ENCODE data around the gene SLC8B1. TPM values are rescaled to one million over a fixed set of nuclear protein-coding genes. Genes with fewer than 3 reads are reported as not detected.

SLC8B1 gene
- total RNA-seq, 1 donor from 2014 or later: 26.6 TPM

DNA sequence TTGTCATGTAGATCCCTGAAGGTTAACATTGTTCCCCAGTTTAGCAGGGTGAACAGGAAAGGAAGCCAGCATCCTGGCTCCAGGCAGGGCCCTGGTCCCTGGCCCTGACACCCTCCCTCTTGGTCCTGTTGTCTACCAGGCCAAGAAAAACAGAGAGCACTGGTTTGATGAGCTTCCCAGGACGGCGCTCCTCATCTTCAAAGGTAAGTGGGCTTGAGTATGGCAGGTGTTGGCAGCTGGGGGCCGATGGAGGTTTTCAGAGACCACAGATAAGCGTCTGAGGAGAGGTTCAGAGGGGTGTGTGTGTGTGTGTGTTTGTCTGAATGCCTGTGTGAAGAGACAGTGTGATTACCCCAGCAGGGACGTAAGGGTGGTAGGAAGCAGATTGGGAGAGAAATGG, 56.3 kb downstream of the SLC8B1 start:
- TF ChIP-seq, protein P1, sequence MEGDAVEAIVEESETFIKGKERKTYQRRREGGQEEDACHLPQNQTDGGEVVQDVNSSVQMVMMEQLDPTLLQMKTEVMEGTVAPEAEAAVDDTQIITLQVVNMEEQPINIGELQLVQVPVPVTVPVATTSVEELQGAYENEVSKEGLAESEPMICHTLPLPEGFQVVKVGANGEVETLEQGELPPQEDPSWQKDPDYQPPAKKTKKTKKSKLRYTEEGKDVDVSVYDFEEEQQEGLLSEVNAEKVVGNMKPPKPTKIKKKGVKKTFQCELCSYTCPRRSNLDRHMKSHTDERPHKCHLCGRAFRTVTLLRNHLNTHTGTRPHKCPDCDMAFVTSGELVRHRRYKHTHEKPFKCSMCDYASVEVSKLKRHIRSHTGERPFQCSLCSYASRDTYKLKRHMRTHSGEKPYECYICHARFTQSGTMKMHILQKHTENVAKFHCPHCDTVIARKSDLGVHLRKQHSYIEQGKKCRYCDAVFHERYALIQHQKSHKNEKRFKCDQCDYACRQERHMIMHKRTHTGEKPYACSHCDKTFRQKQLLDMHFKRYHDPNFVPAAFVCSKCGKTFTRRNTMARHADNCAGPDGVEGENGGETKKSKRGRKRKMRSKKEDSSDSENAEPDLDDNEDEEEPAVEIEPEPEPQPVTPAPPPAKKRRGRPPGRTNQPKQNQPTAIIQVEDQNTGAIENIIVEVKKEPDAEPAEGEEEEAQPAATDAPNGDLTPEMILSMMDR (conservative IDR thresholded peaks at IDR 0.05; ENCODE audit: low read depth, low read length): no peak
- DNase-seq (ENCODE audit: low read depth): no peak
- no peak overlapping the region for H3K4me3 ChIP-seq (ENCODE audit: low read depth, low read length)

DNA sequence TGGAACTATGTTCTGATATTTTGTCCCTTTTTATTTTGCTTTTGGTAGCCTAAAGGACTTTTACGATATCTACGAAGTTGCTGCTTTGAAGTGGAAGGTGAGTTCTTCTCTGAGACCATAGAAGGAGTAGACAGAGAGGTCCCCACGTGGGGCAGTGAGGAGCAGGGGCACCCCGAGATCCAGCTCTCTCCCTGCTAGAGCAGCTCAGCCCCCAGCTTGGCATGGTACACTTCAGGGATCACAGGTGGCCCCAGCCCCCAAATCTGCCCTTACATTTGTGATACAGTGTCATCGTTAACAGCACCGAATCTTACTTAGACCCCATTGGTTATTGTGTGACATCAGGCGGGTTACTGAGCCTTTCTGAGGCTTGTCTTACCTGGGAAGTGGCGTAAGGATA, 56.8 kb downstream of the SLC8B1 start:
- H3K4me3 ChIP-seq (ENCODE audit: low read depth, low read length): no peak overlapping the region
- TF ChIP-seq, protein P1 (conservative IDR thresholded peaks at IDR 0.05; ENCODE audit: low read depth, low read length): no peak
- no peak for DNase-seq (ENCODE audit: low read depth)

DNA sequence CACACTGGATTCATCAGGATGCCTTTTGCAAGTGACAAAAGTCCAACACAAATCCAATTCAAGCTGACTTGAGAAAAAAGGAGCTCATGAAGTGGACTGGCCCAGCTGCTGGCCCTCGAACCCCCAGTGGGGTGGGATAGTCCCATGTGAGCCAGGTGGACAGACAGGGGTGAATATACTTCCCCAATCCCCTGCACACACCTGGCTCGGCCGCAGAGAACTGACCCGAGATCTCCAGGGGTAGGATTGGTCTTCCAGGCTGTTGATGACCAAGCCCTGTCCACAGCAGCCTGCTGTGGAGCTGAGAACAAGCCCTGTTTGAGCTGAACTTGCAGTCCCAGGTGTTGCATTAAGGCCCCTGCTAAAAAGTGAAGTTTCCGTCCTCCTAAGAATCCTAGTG, 57.4 kb downstream of the SLC8B1 start:
- H3K4me3 ChIP-seq (ENCODE audit: low read depth, low read length): no peak overlapping the region
- DNase-seq (ENCODE audit: low read depth): no peak
- TF ChIP-seq, protein P1 (conservative IDR thresholded peaks at IDR 0.05; ENCODE audit: low read depth, low read length): no peak

DNA sequence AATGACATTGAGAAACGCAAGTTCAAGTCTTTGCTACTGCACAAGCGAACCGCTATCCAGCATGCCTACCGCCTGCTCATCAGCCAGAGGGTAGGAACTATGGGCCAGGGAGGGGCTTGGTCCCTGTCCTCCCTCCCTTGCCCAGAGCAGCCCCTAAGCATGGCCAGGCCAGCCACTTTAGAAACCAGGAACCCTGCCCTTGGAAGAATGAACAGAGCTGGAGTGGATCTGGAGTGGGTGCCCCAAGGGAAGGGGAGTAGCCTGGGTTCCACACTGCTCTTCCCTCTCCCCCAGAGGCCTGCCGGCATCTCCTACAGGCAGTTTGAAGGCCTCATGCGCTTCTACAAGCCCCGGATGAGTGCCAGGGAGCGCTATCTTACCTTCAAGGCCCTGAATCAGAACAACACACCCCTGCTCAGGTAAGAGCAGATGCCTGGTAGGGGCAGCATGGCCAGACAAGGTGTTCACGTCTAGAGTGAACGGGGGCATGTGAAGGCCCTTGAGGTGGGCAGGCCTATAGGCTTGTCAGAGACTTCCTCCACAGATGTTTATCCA, 57.9 kb downstream of the SLC8B1 start:
- TF ChIP-seq, protein P1 (conservative IDR thresholded peaks at IDR 0.05; ENCODE audit: low read depth, low read length): no peak
- H3K4me3 ChIP-seq (ENCODE audit: low read depth, low read length): no peak overlapping the region
- no peak for DNase-seq (ENCODE audit: low read depth)

DNA sequence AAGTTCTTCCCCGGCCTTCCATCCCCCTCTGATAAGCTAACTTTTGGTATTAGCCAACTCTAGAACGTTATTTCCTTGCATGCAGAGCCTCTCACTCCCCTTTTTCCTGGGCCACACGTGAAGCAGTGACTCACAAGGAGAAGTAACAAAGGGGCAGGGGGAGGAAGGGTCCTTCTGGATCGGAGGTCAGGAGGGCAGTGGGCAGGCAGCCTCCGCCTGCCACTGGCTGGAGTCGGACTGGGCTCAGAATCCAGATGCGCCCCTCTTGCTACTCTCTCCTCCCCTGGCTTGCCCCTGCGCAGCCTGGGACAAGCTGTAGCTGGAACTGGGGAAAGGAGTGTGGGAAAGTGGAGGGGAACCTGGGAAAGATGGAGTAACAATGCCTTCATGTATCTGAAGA, 58.6 kb downstream of the SLC8B1 start:
- TF ChIP-seq, protein P1 (conservative IDR thresholded peaks at IDR 0.05; ENCODE audit: low read depth, low read length): no peak
- DNase-seq (ENCODE audit: low read depth): no peak
- no peak overlapping the region for H3K4me3 ChIP-seq (ENCODE audit: low read depth, low read length)

DNA sequence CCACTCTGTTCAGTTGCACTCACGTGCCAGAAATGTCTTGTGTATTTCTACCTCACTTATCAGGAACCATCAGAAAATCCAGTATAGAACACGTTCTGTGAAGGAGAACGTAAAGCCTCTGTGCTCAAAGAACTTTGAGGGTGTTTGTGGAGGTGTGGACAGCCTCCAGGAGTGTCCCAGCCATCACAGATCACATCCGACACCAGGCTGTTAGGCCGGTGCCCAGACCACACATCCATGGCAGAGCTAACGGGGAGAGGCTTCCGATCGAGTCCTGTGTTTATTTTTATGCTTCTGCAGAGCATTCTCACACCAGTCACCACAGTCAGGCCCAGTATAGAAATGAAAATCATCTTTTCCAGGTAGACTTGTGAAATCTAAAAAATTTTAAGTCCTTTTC, 60.1 kb downstream of the SLC8B1 start:
- no peak overlapping the region for H3K4me3 ChIP-seq (ENCODE audit: low read depth, low read length)
- DNase-seq (ENCODE audit: low read depth): no peak
- TF ChIP-seq, protein P1 (conservative IDR thresholded peaks at IDR 0.05; ENCODE audit: low read depth, low read length): no peak

DNA sequence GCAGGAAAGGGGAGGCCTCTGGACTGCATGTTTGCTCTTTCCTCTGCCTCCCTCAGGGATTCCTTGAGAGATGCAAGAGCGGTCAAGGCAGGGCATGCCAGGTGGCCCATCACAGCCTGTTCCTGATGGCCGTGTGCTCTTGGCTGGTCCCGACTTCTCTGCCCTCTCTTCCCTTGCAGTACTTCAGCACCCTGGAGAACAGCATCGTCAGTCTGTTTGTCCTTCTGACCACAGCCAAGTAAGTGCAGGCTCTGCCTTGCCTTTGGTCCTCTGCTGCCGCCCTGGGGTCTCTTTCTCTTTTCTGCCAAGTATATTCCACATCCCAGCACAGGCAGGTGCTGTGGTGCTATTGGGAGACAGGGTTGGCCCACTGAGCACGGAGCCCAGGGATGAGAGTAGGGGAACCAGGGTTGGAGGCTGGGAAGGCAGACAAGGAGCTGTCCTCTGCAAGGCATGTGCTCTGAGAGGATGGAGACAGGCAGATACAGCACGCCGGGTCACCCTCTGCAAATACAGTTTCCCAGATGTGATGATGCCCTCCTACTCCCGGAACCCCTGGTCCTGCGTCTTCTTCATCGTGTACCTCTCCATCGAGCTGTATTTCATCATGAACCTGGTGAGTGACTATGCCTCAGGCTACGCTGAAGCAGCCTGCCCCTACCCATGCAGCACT, 61.7 kb downstream of the SLC8B1 start:
- TF ChIP-seq, protein P1 (conservative IDR thresholded peaks at IDR 0.05; ENCODE audit: low read depth, low read length): no peak
- no peak overlapping the region for H3K4me3 ChIP-seq (ENCODE audit: low read depth, low read length)
- DNase-seq (ENCODE audit: low read depth): no peak

Data from epithelial cell of proximal tubule (primary cell).